K562 (cell line): ENCODE results near the gene NFKBIB. TPM values are rescaled to one million over a fixed set of nuclear protein-coding genes. Genes with fewer than 3 reads are reported as not detected.
A peak's percentile ranks its signal among the peaks of the same experiment; 100 is the strongest.

Experiments used
- ATAC-seq: fragments of 200-7000 bp; cut with Tn5 transposase; 3 replicates; pipeline ENCODE4 v1.9.1; 2020; ENCODE audit warnings: moderate library complexity
- BruUV-seq: library from RNA; stranded (reverse); fragments of 400-500 nt; replicated peaks from 2 replicates; lab custom pipeline; 2021; lab: Mats Ljungman, UMichigan
- CTCF ChIA-PET: fragments of 300-600 bp; formaldehyde crosslinking; extraction: SDS; loops from one replicate; lab custom pipeline; 2021; ENCODE audit warnings: low intra/inter-chr PET ratio; lab: Yijun Ruan, JAX
- POLR2A ChIA-PET: fragments of 300-600, 350-650 bp; sonication (Branson Sonifier 250); formaldehyde crosslinking; extraction: SDS; loops from one replicate; lab custom pipeline; 2021; ENCODE audit warnings: antibody characterized with exemption, inconsistent platforms; lab: Yijun Ruan, JAX
- DNase-seq, 4 experiments: peaks; one replicate each; pipeline versions ENCODE4 v3.0.0 to v3.0.0-alpha.2; 2011 to 2018; ENCODE audit warnings: low spot score in 3 of 4, mixed read lengths in 3 of 4; ENCODE audit errors: extremely low read depth in 1 of 4
- FAIRE-seq: peaks from 2 replicates; lab custom pipeline; 2011; peaks lifted over from hg19 to GRCh38; lab: Jason Lieb, UNC
- H2AFZ ChIP-seq: 2 replicates; pipeline ENCODE4 v1.6.0; 2011; ENCODE audit warnings: low read depth, low read length, control low read depth, inconsistent platforms
- H3K27ac ChIP-seq: fragments of 200-600 bp; 3 replicates; pipeline ENCODE4 v1.8.0; 2011; ENCODE audit warnings: low read depth, mild to moderate bottlenecking, control low read depth, inconsistent platforms, low read length, moderate library complexity, mixed read lengths; ENCODE audit errors: extremely low read depth
- H3K27me3 ChIP-seq, 2 experiments: fragments of 300-600 bp in 1 of 2; 2 replicates in 1 of 2; 3 replicates in 1 of 2; pipeline versions ENCODE4 v1.6.0 to v1.8.0; 2011; ENCODE audit warnings: inconsistent platforms in 2 of 2, low read length in 2 of 2, mild to moderate bottlenecking in 1 of 2, mixed read lengths in 1 of 2, moderate library complexity in 1 of 2; ENCODE audit not compliant: control insufficient read depth in 2 of 2, insufficient read depth in 2 of 2
- H3K36me3 ChIP-seq: fragments of 300-600 bp; 3 replicates; pipeline ENCODE4 v1.8.0; 2011; ENCODE audit warnings: mild to moderate bottlenecking, low read length, inconsistent platforms; ENCODE audit not compliant: control insufficient read depth, insufficient read depth
- H3K4me1 ChIP-seq, 2 experiments: fragments of 200-600 bp in 1 of 2; replicated peaks in 1 of 2; 2 replicates in 1 of 2; 3 replicates in 1 of 2; pipeline versions ENCODE4 v1.5.1 to v1.8.0; 2011; ENCODE audit warnings: inconsistent platforms in 2 of 2, low read length in 2 of 2, mild to moderate bottlenecking in 1 of 2, mixed read lengths in 1 of 2, moderate library complexity in 1 of 2; ENCODE audit not compliant: control insufficient read depth in 2 of 2, insufficient read depth in 2 of 2
- H3K4me2 ChIP-seq: 2 replicates; pipeline ENCODE4 v1.6.1; 2011; ENCODE audit warnings: low read length, control low read depth, inconsistent platforms, mixed read lengths; ENCODE audit not compliant: insufficient read depth
- H3K4me3 ChIP-seq: fragments of 200-600 bp; sonication (generic), shearing (Covaris generic); 2 replicates; pipeline ENCODE4 v1.5.1; 2016; ENCODE audit warnings: control low read depth, inconsistent platforms
- H3K79me2 ChIP-seq: fragments of 200-600 bp; 3 replicates; pipeline ENCODE4 v1.8.0; 2011; ENCODE audit warnings: low read length, inconsistent platforms; ENCODE audit not compliant: control insufficient read depth, insufficient read depth
- H3K9ac ChIP-seq, 2 experiments: 2 replicates each; pipeline versions ENCODE4 v1.6.0 to v1.6.1; 2011; ENCODE audit warnings: low read depth in 2 of 2, low read length in 2 of 2, control low read depth in 1 of 2, inconsistent platforms in 1 of 2, mild to moderate bottlenecking in 1 of 2, mixed read lengths in 1 of 2; ENCODE audit not compliant: insufficient read depth in 1 of 2
- H3K9me1 ChIP-seq: one replicate; pipeline ENCODE4 v1.6.0; 2011; ENCODE audit warnings: inconsistent platforms, mild to moderate bottlenecking, low read length, moderate library complexity; ENCODE audit not compliant: control insufficient read depth, insufficient read depth
- H3K9me3 ChIP-seq: replicated peaks from 2 replicates; pipeline ENCODE4 v1.5.1; 2011; ENCODE audit warnings: low read depth, low read length, inconsistent platforms; ENCODE audit not compliant: control insufficient read depth, insufficient read depth
- H4K20me1 ChIP-seq: replicated peaks from 2 replicates; pipeline ENCODE4 v1.6.1; 2011; ENCODE audit warnings: low read length, inconsistent platforms, mixed read lengths; ENCODE audit not compliant: control insufficient read depth, insufficient read depth
- ARID1B ChIP-seq: fragments of 450-650 bp; IDR thresholded peaks from 2 replicates; pipeline ENCODE4 v1.6.1; 2016; ENCODE audit warnings: antibody characterized with exemption, mild to moderate bottlenecking, inconsistent platforms
- CEBPG ChIP-seq, 3 experiments: fragments of 200-800 bp in 1 of 3; sonication (Bioruptor generic) in 1 of 3; sonication (generic) in 1 of 3; formaldehyde crosslinking in 1 of 3; IDR thresholded peaks in 2 of 3; conservative IDR thresholded peaks in 1 of 3; 2 replicates each; pipeline versions ENCODE4 v1.6.1 to v1.8.0; 2016 to 2022; ENCODE audit warnings: missing compliant biosample characterization in 2 of 3, missing genetic modification characterization in 2 of 3, mild to moderate bottlenecking in 1 of 3, missing genetic modification reagents in 1 of 3
- DPF2 ChIP-seq: fragments of 450-650 bp; IDR thresholded peaks from 2 replicates; pipeline ENCODE4 v1.6.1; 2016
- GATA2 ChIP-seq: sonication (generic); formaldehyde crosslinking; IDR thresholded peaks from 2 replicates; pipeline ENCODE4 v1.4.0; 2020; ENCODE audit warnings: mild to moderate bottlenecking, missing genetic modification reagents
- GTF2E2 ChIP-seq: fragments of 200-800 bp; sonication (Bioruptor generic); IDR thresholded peaks from 2 replicates; pipeline ENCODE4 v1.6.1; 2016; ENCODE audit warnings: missing genetic modification characterization, missing compliant biosample characterization
- KLF6 ChIP-seq: fragments of 250-450 bp; sonication (Bioruptor Pico); IDR thresholded peaks from 2 replicates; pipeline ENCODE4 v1.4.0; 2020; ENCODE audit warnings: mild to moderate bottlenecking, moderate library complexity, borderline replicate concordance
- OTX1 ChIP-seq: fragments of 450-650 bp; formaldehyde crosslinking; IDR thresholded peaks from 2 replicates; pipeline ENCODE4 v1.4.0; 2022; ENCODE audit warnings: mild to moderate bottlenecking
- PTTG1 ChIP-seq: fragments of 450-650 bp; IDR thresholded peaks from 2 replicates; pipeline ENCODE4 v1.6.1; 2016; ENCODE audit warnings: low read depth, mild to moderate bottlenecking, missing genetic modification characterization, missing compliant biosample characterization
- SIX5 ChIP-seq, 2 experiments: IDR thresholded peaks; 2 replicates each; pipeline ENCODE4 v1.6.1; 2011; ENCODE audit warnings: low read length in 2 of 2, borderline replicate concordance in 1 of 2, low read depth in 1 of 2, mild to moderate bottlenecking in 1 of 2, moderate library complexity in 1 of 2; ENCODE audit not compliant: insufficient read depth in 1 of 2
- SMARCA4 ChIP-seq: fragments of 450-650 bp; IDR thresholded peaks from 2 replicates; pipeline ENCODE4 v1.6.1; 2016
- SMARCE1 ChIP-seq: fragments of 450-650 bp; IDR thresholded peaks from 2 replicates; pipeline ENCODE4 v1.7.1; 2016; ENCODE audit warnings: mild to moderate bottlenecking
- TRIM24 ChIP-seq, 2 experiments: fragments of 450-650 bp; IDR thresholded peaks; 2 replicates each; pipeline ENCODE4 v1.6.1; 2016
- ZBED1 ChIP-seq: IDR thresholded peaks from 2 replicates; pipeline ENCODE4 v1.6.1; 2014
- WGBS: fragments of 100-300 bp; shearing (Covaris generic); methylation state at CpG from one replicate; pipeline ENCODE4 v1.1.6; 2016; ENCODE audit warnings: low coverage, mixed read lengths; ENCODE audit not compliant: insufficient coverage; ENCODE audit errors: missing lambda C conversion rate; 5-methylcytosine and 5-hydroxymethylcytosine counted together
- in situ Hi-C: fragments of 300-500 bp; cut with MboI; formaldehyde crosslinking; loops from 4 replicates; pipeline ENCODE4 v1.15.0; 2018; ENCODE audit warnings: inconsistent platforms, mixed read lengths
- intact Hi-C: fragments of 100-400 bp; cut with micrococcal nuclease; formaldehyde crosslinking; loops from 2 replicates; pipeline ENCODE4 v1.14.2; 2022
- polyA plus RNA-seq, 8 experiments: library from polyadenylated mRNA; depleted of rRNA in 4 of 8; stranded (reverse) in 5 of 8; unstranded in 3 of 8; fragments of >200 nt; fragmentation: Nextera tagmentation in 2 of 8; fragmentation: Illumina TruSeq in 1 of 8; extraction: Ambion mirVana in 2 of 8; extraction: Trizol in 1 of 8; gene quantifications; 2 replicates each; pipeline versions ENCODE4 v1.2.1 to v1.2.3, GENCODE V29; 2011 to 2014; ENCODE audit warnings: inconsistent platforms in 1 of 8, missing spikeins in 1 of 8
- total RNA-seq, 7 experiments: library from RNA; depleted of rRNA in 6 of 7; stranded (reverse); fragments of >200 nt in 6 of 7; fragmentation: Illumina TruSeq in 2 of 7; extraction: Trizol in 2 of 7; gene quantifications; 2 replicates each; pipeline versions ENCODE4 v1.2.1 to v1.2.3, GENCODE V29; 2011 to 2021; ENCODE audit warnings: low replicate concordance in 1 of 7
- TF ChIP-seq, protein P1 (sequence below), 2 experiments: fragments of 450-650 bp; IDR thresholded peaks; 2 replicates each; pipeline ENCODE4 v1.6.1; 2016
- TF ChIP-seq, protein P2 (sequence below): IDR thresholded peaks from 2 replicates; pipeline ENCODE4 v1.6.1; 2014; ENCODE audit warnings: antibody characterized with exemption
- TF ChIP-seq, protein P3 (sequence below), 2 experiments: fragments of 450-650 bp in 1 of 2; sonication (generic) in 1 of 2; formaldehyde crosslinking in 1 of 2; IDR thresholded peaks in 1 of 2; conservative IDR thresholded peaks in 1 of 2; 2 replicates each; pipeline versions ENCODE4 v1.6.1 to v1.8.1; 2016 to 2023; ENCODE audit warnings: mild to moderate bottlenecking in 2 of 2, moderate library complexity in 2 of 2, inconsistent platforms in 1 of 2, missing genetic modification reagents in 1 of 2

NFKBIB gene
- total and polyA plus RNA-seq, 9 of the 15 experiments (the other 6 are each of a cell fraction or from before 2014, with no cell fraction given) = 1.5 to 44.9 (median 10.4) TPM

GRCh38 chr19:38900743-38901190 lies 998 bp downstream of the NFKBIB start:
- H3K9me1 ChIP-seq = no peaks in the 10 kb centered on the region
- 6% methylated on average over 3 of the region's 3 CpGs for WGBS
- ATAC-seq (no peak), FAIRE-seq (peak; percentile 44), DNase-seq (no peak)
- peak overlapping the region; percentile 85 for H3K4me3 ChIP-seq
- peaks cover 17% of the 10 kb centered on the region; the same call in 1 of the 3 replicates for H3K36me3 ChIP-seq
- H3K9me3 ChIP-seq = no peaks in the 10 kb centered on the region
- peak overlapping the region; percentile 92 for H3K4me2 ChIP-seq
- no TSS peak for BruUV-seq
- intact Hi-C loops = no loop called here
- ChIA-PET CTCF (no interaction called here), POLR2A (interaction anchor here (0.6 to 1.5 kb wide), 10 partner anchors 8 to 349 kb away, joined by 3 to 8 read pairs (median 4); no protein-coding TSS in a partner anchor)
- 0 out of 2 replicates have a peak overlapping the region, but pooled peaks have one; percentile 87 for H2AFZ ChIP-seq
- H3K4me1 ChIP-seq = peaks cover 11 to 23% of the 10 kb centered on the region in 2 experiments
- peak overlapping the region; percentile 82; the same call in 2 of the 3 replicates for H3K27ac ChIP-seq
- H3K9ac ChIP-seq = peak overlapping the region in 1 of 2 experiments; percentile 85; a peak in 2 of 4 replicates
- H3K79me2 ChIP-seq = peaks cover 30% of the 10 kb centered on the region
- H4K20me1 ChIP-seq = no peaks in the 10 kb centered on the region
- no peaks in the 10 kb centered on the region for H3K27me3 ChIP-seq
- in situ Hi-C loops = no loop called here
- TF ChIP-seq ARID1B = peak; percentile 61
- TF ChIP-seq GATA2 = peak; percentile 34; the same call in 1 of the 2 replicates
- TF ChIP-seq, protein P1, sequence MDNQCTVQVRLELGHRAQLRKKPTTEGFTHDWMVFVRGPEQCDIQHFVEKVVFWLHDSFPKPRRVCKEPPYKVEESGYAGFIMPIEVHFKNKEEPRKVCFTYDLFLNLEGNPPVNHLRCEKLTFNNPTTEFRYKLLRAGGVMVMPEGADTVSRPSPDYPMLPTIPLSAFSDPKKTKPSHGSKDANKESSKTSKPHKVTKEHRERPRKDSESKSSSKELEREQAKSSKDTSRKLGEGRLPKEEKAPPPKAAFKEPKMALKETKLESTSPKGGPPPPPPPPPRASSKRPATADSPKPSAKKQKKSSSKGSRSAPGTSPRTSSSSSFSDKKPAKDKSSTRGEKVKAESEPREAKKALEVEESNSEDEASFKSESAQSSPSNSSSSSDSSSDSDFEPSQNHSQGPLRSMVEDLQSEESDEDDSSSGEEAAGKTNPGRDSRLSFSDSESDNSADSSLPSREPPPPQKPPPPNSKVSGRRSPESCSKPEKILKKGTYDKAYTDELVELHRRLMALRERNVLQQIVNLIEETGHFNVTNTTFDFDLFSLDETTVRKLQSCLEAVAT (IDR thresholded peaks at IDR 0.05) = 0 out of 4 replicates have a peak, but pooled peaks of 1 of the 2 experiments have one; percentile 53
- TF ChIP-seq CEBPG (CRISPR knock-in tag; IDR thresholded peaks at IDR 0.05) = no peak
- peak; percentile 75 to 82 for TF ChIP-seq CEBPG (tag; conservative IDR thresholded peaks at IDR 0.05 in 1 of 2, IDR thresholded peaks at IDR 0.05 in 1 of 2)
- TF ChIP-seq OTX1 = 0 out of 2 replicates have a peak, but pooled peaks have one; percentile 29
- TF ChIP-seq KLF6 (CRISPR knock-in tag) = no peak
- TF ChIP-seq ZBED1 = no peak
- peak; percentile 75; the same call in 1 of the 2 replicates for TF ChIP-seq SMARCE1
- peak; percentile 77 for TF ChIP-seq DPF2
- TF ChIP-seq, protein P2, sequence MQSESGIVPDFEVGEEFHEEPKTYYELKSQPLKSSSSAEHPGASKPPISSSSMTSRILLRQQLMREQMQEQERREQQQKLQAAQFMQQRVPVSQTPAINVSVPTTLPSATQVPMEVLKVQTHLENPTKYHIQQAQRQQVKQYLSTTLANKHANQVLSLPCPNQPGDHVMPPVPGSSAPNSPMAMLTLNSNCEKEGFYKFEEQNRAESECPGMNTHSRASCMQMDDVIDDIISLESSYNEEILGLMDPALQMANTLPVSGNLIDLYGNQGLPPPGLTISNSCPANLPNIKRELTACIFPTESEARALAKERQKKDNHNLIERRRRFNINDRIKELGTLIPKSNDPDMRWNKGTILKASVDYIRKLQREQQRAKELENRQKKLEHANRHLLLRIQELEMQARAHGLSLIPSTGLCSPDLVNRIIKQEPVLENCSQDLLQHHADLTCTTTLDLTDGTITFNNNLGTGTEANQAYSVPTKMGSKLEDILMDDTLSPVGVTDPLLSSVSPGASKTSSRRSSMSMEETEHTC = no peak
- TF ChIP-seq, protein P3, sequence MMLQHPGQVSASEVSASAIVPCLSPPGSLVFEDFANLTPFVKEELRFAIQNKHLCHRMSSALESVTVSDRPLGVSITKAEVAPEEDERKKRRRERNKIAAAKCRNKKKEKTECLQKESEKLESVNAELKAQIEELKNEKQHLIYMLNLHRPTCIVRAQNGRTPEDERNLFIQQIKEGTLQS (IDR thresholded peaks at IDR 0.05) = peak; percentile 64
- TF ChIP-seq, protein P3 (CRISPR knock-in tag; conservative IDR thresholded peaks at IDR 0.05) = no peak
- peak; percentile 74 for TF ChIP-seq SMARCA4
- peak; percentile 70; the same call in 1 of the 2 replicates for TF ChIP-seq GTF2E2 (tag)
- TF ChIP-seq SIX5 (IDR thresholded peaks at IDR 0.05; ENCODE audit: borderline replicate concordance in 1 of 2, insufficient read depth in 1 of 2, low read depth in 1 of 2, low read length in 2 of 2) = no peak
- TF ChIP-seq TRIM24 (IDR thresholded peaks at IDR 0.05) = peak in 1 of 2 experiments; percentile 11; a peak in 1 of 4 replicates
- TF ChIP-seq PTTG1 (tag) = no peak
